ENCODE data around the gene COL12A1.

DNA sequence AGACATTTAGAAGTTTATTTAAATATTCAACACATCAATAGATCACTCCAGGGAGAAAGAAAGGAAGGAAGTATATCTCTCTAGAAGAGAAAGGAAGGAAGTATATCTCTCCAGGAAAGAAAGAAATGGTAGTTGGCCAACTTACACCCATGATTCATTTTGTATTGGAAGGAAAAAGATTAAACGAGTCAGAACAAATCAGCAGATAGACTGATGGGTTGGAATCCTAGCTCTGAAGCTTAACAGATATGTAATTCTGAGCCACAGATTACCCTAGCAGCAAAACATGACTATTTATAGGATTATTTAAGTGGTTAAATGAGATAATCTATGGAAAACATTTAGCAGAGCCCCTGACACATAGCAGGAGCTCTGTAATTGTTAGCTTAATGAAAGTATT, 27.1 kb downstream of the COL12A1 start:
- no peak for TF ChIP-seq EZH2 (IDR thresholded peaks at IDR 0.05; ENCODE audit: borderline replicate concordance)
- TF ChIP-seq, protein P1, sequence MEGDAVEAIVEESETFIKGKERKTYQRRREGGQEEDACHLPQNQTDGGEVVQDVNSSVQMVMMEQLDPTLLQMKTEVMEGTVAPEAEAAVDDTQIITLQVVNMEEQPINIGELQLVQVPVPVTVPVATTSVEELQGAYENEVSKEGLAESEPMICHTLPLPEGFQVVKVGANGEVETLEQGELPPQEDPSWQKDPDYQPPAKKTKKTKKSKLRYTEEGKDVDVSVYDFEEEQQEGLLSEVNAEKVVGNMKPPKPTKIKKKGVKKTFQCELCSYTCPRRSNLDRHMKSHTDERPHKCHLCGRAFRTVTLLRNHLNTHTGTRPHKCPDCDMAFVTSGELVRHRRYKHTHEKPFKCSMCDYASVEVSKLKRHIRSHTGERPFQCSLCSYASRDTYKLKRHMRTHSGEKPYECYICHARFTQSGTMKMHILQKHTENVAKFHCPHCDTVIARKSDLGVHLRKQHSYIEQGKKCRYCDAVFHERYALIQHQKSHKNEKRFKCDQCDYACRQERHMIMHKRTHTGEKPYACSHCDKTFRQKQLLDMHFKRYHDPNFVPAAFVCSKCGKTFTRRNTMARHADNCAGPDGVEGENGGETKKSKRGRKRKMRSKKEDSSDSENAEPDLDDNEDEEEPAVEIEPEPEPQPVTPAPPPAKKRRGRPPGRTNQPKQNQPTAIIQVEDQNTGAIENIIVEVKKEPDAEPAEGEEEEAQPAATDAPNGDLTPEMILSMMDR (IDR thresholded peaks at IDR 0.05; ENCODE audit: poor library complexity) = no peak
- TF ChIP-seq EZH2phosphoT487 (IDR thresholded peaks at IDR 0.05; ENCODE audit: low read depth, severe bottlenecking, unreplicated experiment) = no peak
